Mesendoderm (in vitro differentiated cells): ENCODE results near the gene AGAP2.

Experiments used
- DNase-seq: peaks from one replicate; pipeline ENCODE4 v3.0.0; 2013
- H2AK5ac ChIP-seq: 2 replicates; pipeline ENCODE4 v1.6.1; 2013; ENCODE audit warnings: low read length, inconsistent platforms
- H2BK120ac ChIP-seq: 2 replicates; pipeline ENCODE4 v1.6.1; 2013; ENCODE audit warnings: low read depth, mild to moderate bottlenecking, low read length, moderate library complexity, mixed read lengths
- H2BK15ac ChIP-seq: replicated peaks from 2 replicates; pipeline ENCODE4 v1.6.1; 2013; ENCODE audit warnings: low read depth, mild to moderate bottlenecking, moderate library complexity
- H2BK5ac ChIP-seq: 2 replicates; pipeline ENCODE4 v1.6.1; 2013; ENCODE audit warnings: low read length, inconsistent platforms
- H3K18ac ChIP-seq: 2 replicates; pipeline ENCODE4 v1.6.1; 2013; ENCODE audit warnings: mild to moderate bottlenecking, low read length, mixed read lengths
- H3K23ac ChIP-seq: one replicate; pipeline ENCODE4 v1.6.1; 2013; ENCODE audit warnings: low read length
- H3K27ac ChIP-seq: 2 replicates; pipeline ENCODE4 v1.5.1; 2013; ENCODE audit warnings: low read depth, mild to moderate bottlenecking, inconsistent platforms, low read length, moderate library complexity
- H3K27me3 ChIP-seq: 2 replicates; pipeline ENCODE4 v1.6.1; 2013; ENCODE audit warnings: low read length, control low read depth, mild to moderate bottlenecking, inconsistent platforms; ENCODE audit not compliant: insufficient read depth, poor library complexity
- H3K36me3 ChIP-seq: 2 replicates; pipeline ENCODE4 v1.6.1; 2013; ENCODE audit warnings: low read length, inconsistent platforms; ENCODE audit not compliant: control insufficient read depth, insufficient read depth
- H3K4ac ChIP-seq: one replicate; pipeline ENCODE4 v1.6.1; 2013; ENCODE audit warnings: low read depth, mild to moderate bottlenecking, low read length, moderate library complexity
- H3K4me1 ChIP-seq: 2 replicates; pipeline ENCODE4 v1.6.1; 2013; ENCODE audit warnings: low read depth, low read length, inconsistent platforms; ENCODE audit not compliant: control insufficient read depth
- H3K4me2 ChIP-seq: 2 replicates; pipeline ENCODE4 v1.6.1; 2013; ENCODE audit warnings: low read length
- H3K4me3 ChIP-seq: 2 replicates; pipeline ENCODE4 v1.5.1; 2013; ENCODE audit warnings: mild to moderate bottlenecking, low read length
- H3K56ac ChIP-seq: one replicate; pipeline ENCODE4 v1.6.1; 2013; ENCODE audit warnings: low read length
- H3K79me1 ChIP-seq: 2 replicates; pipeline ENCODE4 v1.6.1; 2013; ENCODE audit warnings: low read length, inconsistent platforms
- H3K79me2 ChIP-seq: 2 replicates; pipeline ENCODE4 v1.6.1; 2013; ENCODE audit warnings: mild to moderate bottlenecking, low read length; ENCODE audit not compliant: control insufficient read depth, insufficient read depth
- H3K9ac ChIP-seq: 2 replicates; pipeline ENCODE4 v1.6.1; 2013; ENCODE audit warnings: low read length, inconsistent platforms
- H4K5ac ChIP-seq: one replicate; pipeline ENCODE4 v1.6.1; 2013; ENCODE audit warnings: low read length
- H4K8ac ChIP-seq: one replicate; pipeline ENCODE4 v1.6.1; 2013; ENCODE audit warnings: low read depth, mild to moderate bottlenecking, control low read depth, low read length, moderate library complexity
- WGBS: extraction: QIAGEN DNeasy Blood & Tissue Kit; methylation state at CpG from one replicate; pipeline ENCODE4 v1.1.7; 2013; ENCODE audit warnings: low lambda C conversion rate, missing lambda C conversion rate; ENCODE audit not compliant: insufficient coverage; ENCODE audit errors: extremely low coverage; 5-methylcytosine and 5-hydroxymethylcytosine counted together

The AGAP2 gene

GRCh38 chr12:57763881-57764661 is 25.5 kb upstream of the AGAP2 start:
- Histone ChIP-seq H2BK120ac (no peak overlapping the region), H3K27me3 (peaks cover 19% of the 10 kb centered on the region), H3K18ac (no peak overlapping the region), H3K56ac (no peak overlapping the region), H3K4me2 (no peak overlapping the region), H2AK5ac (no peak overlapping the region), H3K9ac (no peak overlapping the region), H3K36me3 (peaks cover 2% of the 10 kb centered on the region), H4K8ac (no peak overlapping the region), H3K4ac (no peak overlapping the region), H3K23ac (no peak overlapping the region), H3K27ac (no peak overlapping the region), H2BK15ac (no peak overlapping the region), H3K4me1 (peaks cover 9% of the 10 kb centered on the region), H2BK5ac (no peak overlapping the region), H3K79me2 (no peaks in the 10 kb centered on the region), H3K79me1 (no peaks in the 10 kb centered on the region), H3K4me3 (no peak overlapping the region), H4K5ac (no peak overlapping the region)
- no peak for DNase-seq
- no CpG with 5 or more reads among the region's 6 CpGs for WGBS

GRCh38 chr12:57762463-57762862 is 23.9 kb upstream of the AGAP2 start:
- no peaks in the 10 kb centered on the region for H3K79me1 ChIP-seq
- no peak overlapping the region for H2BK15ac ChIP-seq
- H3K4ac ChIP-seq, result no peak overlapping the region
- H3K36me3 ChIP-seq, result no peaks in the 10 kb centered on the region
- H2BK120ac ChIP-seq, result no peak overlapping the region
- no peak overlapping the region for H4K5ac ChIP-seq
- H3K9ac ChIP-seq, result no peak overlapping the region
- H3K79me2 ChIP-seq, result no peaks in the 10 kb centered on the region
- DNase-seq, result no peak
- no peak overlapping the region for H3K56ac ChIP-seq
- WGBS, result no CpG with 5 or more reads among the region's 2 CpGs
- no peak overlapping the region for H3K27ac ChIP-seq
- no peak overlapping the region for H3K4me3 ChIP-seq
- H3K4me1 ChIP-seq, result peaks cover 9% of the 10 kb centered on the region
- no peak overlapping the region for H3K23ac ChIP-seq
- H2BK5ac ChIP-seq, result no peak overlapping the region
- H3K4me2 ChIP-seq, result no peak overlapping the region
- no peak overlapping the region for H4K8ac ChIP-seq
- H2AK5ac ChIP-seq, result no peak overlapping the region
- peaks cover 19% of the 10 kb centered on the region for H3K27me3 ChIP-seq
- no peak overlapping the region for H3K18ac ChIP-seq

GRCh38 chr12:57761391-57761998 is 23.0 kb upstream of the AGAP2 start:
- H2AK5ac ChIP-seq, result no peak overlapping the region
- no peak overlapping the region for H3K4ac ChIP-seq
- WGBS, result no CpG with 5 or more reads among the region's 4 CpGs
- no peak overlapping the region for H4K5ac ChIP-seq
- no peaks in the 10 kb centered on the region for H3K79me2 ChIP-seq
- peaks cover 20% of the 10 kb centered on the region for H3K27me3 ChIP-seq
- H2BK5ac ChIP-seq, result no peak overlapping the region
- no peaks in the 10 kb centered on the region for H3K79me1 ChIP-seq
- no peak overlapping the region for H2BK120ac ChIP-seq
- H3K4me2 ChIP-seq, result no peak overlapping the region
- H3K4me1 ChIP-seq, result peaks cover 8% of the 10 kb centered on the region
- no peak overlapping the region for H3K56ac ChIP-seq
- DNase-seq, result no peak
- no peaks in the 10 kb centered on the region for H3K36me3 ChIP-seq
- no peak overlapping the region for H3K4me3 ChIP-seq
- no peak overlapping the region for H2BK15ac ChIP-seq
- H3K27ac ChIP-seq, result no peak overlapping the region
- H3K9ac ChIP-seq, result no peak overlapping the region
- H3K23ac ChIP-seq, result no peak overlapping the region
- H4K8ac ChIP-seq, result no peak overlapping the region
- H3K18ac ChIP-seq, result no peak overlapping the region

- H3K27ac ChIP-seq, result no peak overlapping the region
- H3K23ac ChIP-seq, result no peak overlapping the region
- no peak overlapping the region for H2BK120ac ChIP-seq
- no peak overlapping the region for H3K4me2 ChIP-seq
- no CpG with 5 or more reads among the region's 3 CpGs for WGBS
- H3K79me2 ChIP-seq, result no peaks in the 10 kb centered on the region
- H2BK15ac ChIP-seq, result no peak overlapping the region
- H3K56ac ChIP-seq, result no peak overlapping the region
- H3K4me3 ChIP-seq, result no peak overlapping the region
- H3K4ac ChIP-seq, result no peak overlapping the region
- no peak overlapping the region for H4K5ac ChIP-seq
- H3K18ac ChIP-seq, result no peak overlapping the region
- no peak overlapping the region for H4K8ac ChIP-seq
- no peak overlapping the region for H3K9ac ChIP-seq
- peaks cover 21% of the 10 kb centered on the region for H3K27me3 ChIP-seq
- no peak overlapping the region for H2AK5ac ChIP-seq
- no peak for DNase-seq
- no peak overlapping the region for H2BK5ac ChIP-seq
- no peaks in the 10 kb centered on the region for H3K36me3 ChIP-seq
- peaks cover 2% of the 10 kb centered on the region for H3K4me1 ChIP-seq
- no peaks in the 10 kb centered on the region for H3K79me1 ChIP-seq
Measured at GRCh38 chr12:57760347-57760982, 21.9 kb upstream of the AGAP2 start.

GRCh38 chr12:57759360-57759980 is 20.9 kb upstream of the AGAP2 start:
- Histone ChIP-seq H2BK5ac (no peak overlapping the region), H3K18ac (no peak overlapping the region), H3K4me1 (no peaks in the 10 kb centered on the region), H3K79me2 (no peaks in the 10 kb centered on the region), H4K8ac (no peak overlapping the region), H2BK120ac (no peak overlapping the region), H3K56ac (no peak overlapping the region), H2AK5ac (no peak overlapping the region), H3K27me3 (peaks cover 18% of the 10 kb centered on the region), H3K36me3 (no peaks in the 10 kb centered on the region), H3K23ac (no peak overlapping the region), H3K4me2 (no peak overlapping the region), H3K4ac (no peak overlapping the region), H2BK15ac (no peak overlapping the region), H4K5ac (no peak overlapping the region), H3K4me3 (no peak overlapping the region), H3K27ac (no peak overlapping the region), H3K9ac (no peak overlapping the region), H3K79me1 (no peaks in the 10 kb centered on the region)
- peak; percentile 59 for DNase-seq
- no CpG with 5 or more reads among the region's 3 CpGs for WGBS
